Stimulated activated CD8-positive, alpha-beta memory T cell treated with anti-CD3 and anti-CD28 coated beads, Interleukin-4, amount 100 ng/mL, for 48 hours (primary cell): ENCODE data around the gene SIPA1L3.
A peak's percentile ranks its signal among the peaks of the same experiment; 100 is the strongest.

Experiments used
- DNase-seq: peaks from one replicate; pipeline ENCODE4 v3.0.0-alpha.2; 2020

Gene SIPA1L3

DNA sequence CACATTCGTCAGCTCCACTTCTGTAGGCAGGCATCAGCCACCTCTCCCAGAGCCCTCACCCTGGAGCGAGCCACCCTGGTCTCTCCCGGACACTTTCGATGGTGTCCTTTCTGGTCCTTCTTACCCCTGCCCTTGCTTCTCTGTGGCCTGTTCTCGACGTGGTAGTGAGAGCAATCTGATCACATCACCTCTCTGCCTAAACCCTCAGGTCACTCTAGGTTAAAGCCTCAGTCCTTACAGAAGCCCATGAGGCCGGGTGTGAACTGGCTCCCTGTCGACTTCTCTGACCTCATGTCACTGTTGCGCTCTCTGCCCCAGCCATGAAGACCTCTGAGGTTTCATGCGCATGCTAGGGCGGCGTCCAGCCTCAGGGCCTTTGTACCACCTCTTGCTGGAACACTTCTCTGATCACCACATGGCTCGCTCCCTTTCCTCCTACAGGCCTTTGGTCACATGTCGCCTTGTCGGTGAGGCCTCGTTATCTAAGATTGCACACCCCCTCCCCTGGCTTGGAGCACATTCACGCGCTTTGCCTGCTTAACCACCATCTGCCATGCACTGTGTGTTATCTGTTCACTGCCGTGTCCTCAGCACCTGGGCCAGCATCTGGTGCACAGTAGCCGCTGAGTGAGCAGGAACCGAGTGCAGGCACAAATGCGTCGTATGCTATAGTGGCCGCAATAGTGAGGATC is 215.5 kb downstream of the SIPA1L3 start:
- DNase-seq, result no peak

- DNase-seq, result no peak
Measured at GRCh38 chr19:38125238-38125637, 218.2 kb downstream of the SIPA1L3 start.

- no peak for DNase-seq
Measured at GRCh38 chr19:38130399-38130798, 223.4 kb downstream of the SIPA1L3 start.

- no peak for DNase-seq
Measured at GRCh38 chr19:38132781-38133180, 225.8 kb downstream of the SIPA1L3 start.

DNA sequence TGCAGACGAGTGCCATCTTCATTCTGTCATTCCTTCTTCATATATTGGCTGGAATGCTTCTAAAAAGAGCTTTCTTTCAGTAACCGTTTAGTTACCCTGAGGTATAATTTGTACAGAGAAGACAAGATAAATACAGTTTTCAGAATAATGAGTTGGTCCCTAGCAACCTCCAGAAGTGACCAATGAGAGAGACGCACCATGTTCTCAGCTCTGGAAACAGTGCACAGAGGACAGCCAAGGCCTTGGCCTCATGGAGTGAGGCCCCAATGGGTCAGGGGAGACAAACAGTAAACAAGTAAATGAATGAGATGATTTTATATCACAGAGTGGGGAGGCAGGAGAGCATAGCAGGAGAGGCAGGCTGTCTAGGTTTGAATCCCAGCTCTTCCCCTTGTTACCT is 226.3 kb downstream of the SIPA1L3 start:
- DNase-seq, result no peak

DNA sequence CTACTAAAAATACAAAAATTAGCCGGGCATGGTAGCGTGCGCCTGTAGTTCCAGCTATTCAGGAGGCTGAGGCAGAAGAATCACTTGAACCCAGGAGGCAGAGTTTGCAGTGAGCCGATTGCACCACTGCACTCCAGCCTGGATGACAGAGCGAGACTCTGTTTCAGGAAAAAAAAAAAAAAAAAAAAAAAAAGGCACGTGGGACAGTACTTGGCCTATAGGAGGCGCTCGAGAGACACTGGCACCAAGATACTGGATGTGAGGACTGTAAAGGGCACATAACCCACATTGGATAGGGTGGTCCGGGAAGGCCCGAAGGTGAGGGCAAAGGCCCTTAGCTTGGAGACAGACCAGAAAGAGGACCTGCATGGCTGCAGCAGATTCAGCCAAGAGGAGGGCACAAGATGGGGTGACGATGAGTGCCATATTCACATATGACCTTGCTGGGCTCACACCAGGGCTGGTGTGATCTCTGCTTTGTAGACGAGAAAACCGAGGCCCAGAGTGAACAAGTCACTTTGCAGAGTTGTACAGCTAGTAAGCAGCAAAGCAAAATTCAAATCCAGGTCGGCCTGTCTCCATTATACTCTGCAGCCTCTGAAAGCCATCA is 227.6 kb downstream of the SIPA1L3 start:
- peak; percentile 55 for DNase-seq

DNA sequence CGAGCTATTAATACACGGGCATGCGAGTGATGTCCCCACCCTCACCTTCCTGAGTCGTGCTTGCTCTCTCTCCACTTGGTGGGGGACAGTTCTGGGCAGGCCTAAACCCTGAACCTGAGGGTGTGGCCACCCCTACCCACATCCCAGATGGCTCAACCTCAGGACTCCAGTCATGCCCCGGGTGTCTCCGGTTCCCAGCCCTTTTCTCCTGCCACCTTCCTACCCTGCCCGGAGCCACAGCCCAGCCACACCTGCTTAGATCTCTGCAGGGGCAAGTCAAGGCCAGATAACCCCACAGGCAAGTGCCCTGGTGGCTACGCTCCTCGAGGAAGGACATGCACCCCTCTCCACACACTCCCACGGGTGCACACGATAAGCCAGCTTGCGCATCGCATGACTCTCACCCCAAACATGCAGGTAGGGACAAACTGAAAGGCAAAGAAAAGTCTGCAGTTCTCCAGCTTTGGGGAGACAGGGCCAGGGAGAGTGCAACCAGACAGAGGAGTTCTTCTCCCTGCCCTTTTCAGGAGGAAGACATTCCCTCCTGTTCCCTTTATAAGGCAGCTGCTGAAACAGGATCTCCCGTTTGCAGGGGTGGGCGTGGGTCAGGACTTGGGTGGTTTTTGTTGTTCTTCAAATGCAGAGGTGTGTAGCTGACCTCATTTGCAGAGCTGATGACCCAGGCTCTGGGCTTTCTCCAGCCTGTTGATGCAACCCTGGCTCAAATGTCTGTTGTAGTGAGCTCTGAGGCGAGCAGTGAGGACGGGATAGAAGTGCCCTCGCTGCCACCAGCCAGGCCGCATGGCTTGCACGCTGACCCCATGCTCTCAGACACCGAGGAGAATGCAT is 228.4 kb downstream of the SIPA1L3 start:
- no peak for DNase-seq

DNA sequence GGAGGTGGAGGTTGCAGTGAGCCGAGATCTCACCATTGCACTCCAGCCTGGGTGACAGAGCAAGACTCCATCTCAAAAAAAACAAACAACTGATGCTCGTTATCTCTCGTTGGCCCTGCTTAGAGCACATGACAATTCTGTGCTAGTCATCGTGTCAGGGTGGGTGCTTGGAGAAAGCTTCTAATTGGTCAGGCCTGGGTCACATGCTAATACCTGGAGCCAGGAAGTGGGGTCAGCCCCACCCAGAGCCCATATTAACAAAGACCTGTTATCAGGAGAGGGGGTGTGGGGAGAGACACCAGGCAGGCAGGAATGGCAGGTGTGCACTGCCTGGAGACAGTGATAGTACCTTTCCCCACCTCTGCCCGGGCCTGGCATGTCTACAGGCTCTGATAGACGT is 232.1 kb downstream of the SIPA1L3 start:
- no peak for DNase-seq

GRCh38 chr19:38141108-38141507 is 234.1 kb downstream of the SIPA1L3 start:
- DNase-seq, result no peak

GRCh38 chr19:38142176-38143035 is 235.4 kb downstream of the SIPA1L3 start:
- DNase-seq, result peak; percentile 72

GRCh38 chr19:38143847-38144246 is 236.8 kb downstream of the SIPA1L3 start:
- DNase-seq, result no peak

DNA sequence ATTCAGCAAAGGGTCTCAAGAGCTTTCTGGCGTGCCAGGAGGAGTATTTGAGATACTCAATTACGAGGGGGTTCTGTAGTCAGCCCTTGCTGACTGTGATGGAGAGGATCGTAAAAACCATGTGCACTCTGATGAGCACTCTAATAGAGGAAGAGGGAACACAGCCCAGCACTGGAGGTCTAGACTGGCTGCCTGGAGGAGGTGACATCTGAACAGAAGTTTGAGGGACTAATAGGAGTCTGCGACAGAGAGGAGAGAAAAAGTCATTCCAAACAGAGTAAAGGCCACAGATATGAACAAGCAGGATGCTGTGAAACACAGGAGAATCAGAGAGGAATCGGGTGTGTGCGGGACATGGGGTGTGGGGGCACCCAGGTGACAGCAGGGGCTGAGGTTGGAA is 237.7 kb downstream of the SIPA1L3 start:
- DNase-seq, result no peak

- DNase-seq, result no peak
Measured at GRCh38 chr19:38145623-38146022, 238.6 kb downstream of the SIPA1L3 start.

DNA sequence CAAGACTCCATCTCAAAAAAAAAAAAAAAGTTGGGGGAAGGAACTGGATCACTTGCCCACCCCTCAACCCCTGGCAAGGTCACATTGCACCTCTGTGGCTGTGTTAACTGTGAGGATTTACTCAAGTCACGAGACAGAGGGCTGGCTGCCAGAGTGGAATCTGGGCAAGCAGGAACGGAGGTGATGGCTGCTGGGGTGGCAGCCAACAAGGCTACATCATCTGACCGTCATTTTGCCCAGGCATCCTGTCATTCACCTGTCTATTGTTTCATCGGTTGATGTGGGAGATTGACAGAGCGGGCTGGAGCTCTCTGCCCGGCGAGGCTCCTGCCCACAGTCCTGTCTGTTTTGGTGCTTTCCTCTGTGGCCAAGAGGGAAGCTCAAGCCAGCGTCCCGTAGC is 241.3 kb downstream of the SIPA1L3 start:
- DNase-seq, result no peak

- DNase-seq, result no peak
Measured at GRCh38 chr19:38149661-38150061, 242.7 kb downstream of the SIPA1L3 start.

DNA sequence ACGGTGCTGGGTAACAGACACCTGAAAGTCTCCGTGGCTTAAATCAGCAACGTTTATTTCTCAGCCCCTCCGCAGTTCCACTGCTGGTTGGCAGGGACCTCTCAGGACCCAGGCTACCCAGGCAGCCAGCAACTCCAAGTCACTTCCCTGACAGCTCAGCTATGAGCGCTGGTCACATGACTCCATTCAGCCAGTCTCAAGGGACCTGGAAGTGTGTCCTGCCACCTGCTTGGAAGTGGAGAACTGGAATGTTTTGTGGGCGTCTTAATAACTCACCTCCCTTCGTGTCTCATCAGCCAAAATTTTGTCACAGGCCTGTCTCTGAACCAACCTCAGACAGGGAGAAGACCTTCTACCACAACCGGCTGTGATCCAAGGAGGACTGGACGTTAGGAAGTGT is 244.2 kb downstream of the SIPA1L3 start:
- no peak for DNase-seq

GRCh38 chr19:38152461-38153379 is 245.7 kb downstream of the SIPA1L3 start:
- no peak for DNase-seq

GRCh38 chr19:38155453-38155852 is 248.4 kb downstream of the SIPA1L3 start:
- DNase-seq, result no peak

GRCh38 chr19:38158730-38159129 is 251.7 kb downstream of the SIPA1L3 start:
- DNase-seq, result no peak

GRCh38 chr19:38162094-38162493 is 255.1 kb downstream of the SIPA1L3 start:
- no peak for DNase-seq

DNA sequence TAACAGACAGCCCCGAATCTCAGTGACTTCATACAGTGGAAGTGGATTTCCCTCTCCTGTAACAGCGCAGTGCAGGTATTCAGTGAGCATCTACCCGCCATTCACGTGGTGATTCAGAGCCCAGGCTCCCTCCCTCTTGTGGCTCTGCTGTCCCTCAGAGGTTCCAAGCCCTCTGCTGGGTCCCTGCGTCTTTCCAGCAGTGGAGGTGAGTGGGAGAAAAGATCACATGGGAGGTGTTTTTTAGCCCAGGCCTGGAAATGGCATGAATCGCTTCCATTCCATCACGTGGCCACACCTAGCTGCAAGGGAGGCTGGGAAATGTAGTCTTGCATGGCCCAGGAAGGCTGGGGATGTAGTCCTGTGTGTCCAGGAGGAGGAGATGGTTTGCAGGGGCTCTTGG is 255.6 kb downstream of the SIPA1L3 start:
- no peak for DNase-seq
